ENCODE measurements around the gene EPS8L1. TPM values are rescaled to one million over a fixed set of nuclear protein-coding genes. Genes with fewer than 3 reads are reported as not detected.

EPS8L1 gene
- total RNA-seq, 1 experiment from 2014 or later = 4.9 TPM

GRCh38 chr19:55115446-55116065 is 39.9 kb downstream of the EPS8L1 start:
- peak; percentile 40 for DNase-seq (ENCODE audit: low read depth)

GRCh38 chr19:55116232-55116858 is 40.7 kb downstream of the EPS8L1 start:
- DNase-seq (ENCODE audit: low read depth) = peak; percentile 66

GRCh38 chr19:55116859-55117662 is 41.4 kb downstream of the EPS8L1 start, which contains the start of gene PPP1R12C:
TSS of gene PPP1R12C (minus strand) at chr19:55117637. CDS start at chr19:55117543, 94 bp downstream.
- peak; percentile 32 for DNase-seq (ENCODE audit: low read depth)

GRCh38 chr19:55117663-55118391 is 42.2 kb downstream of the EPS8L1 start:
- peak; percentile 99 for DNase-seq (ENCODE audit: low read depth)

- DNase-seq (ENCODE audit: low read depth) = no peak
Observed at GRCh38 chr19:55118401-55118991, 42.8 kb downstream of the EPS8L1 start.

GRCh38 chr19:55119053-55119452 is 43.4 kb downstream of the EPS8L1 start:
- DNase-seq (ENCODE audit: low read depth) = no peak

- DNase-seq (ENCODE audit: low read depth) = no peak
Observed at GRCh38 chr19:55131421-55131820, 55.8 kb downstream of the EPS8L1 start.

GRCh38 chr19:55132453-55133129 is 56.9 kb downstream of the EPS8L1 start:
- DNase-seq (ENCODE audit: low read depth) = peak; percentile 57

- no peak for DNase-seq (ENCODE audit: low read depth)
Observed at GRCh38 chr19:55133639-55134444, 58.2 kb downstream of the EPS8L1 start.

- no peak for DNase-seq (ENCODE audit: low read depth)
Observed at GRCh38 chr19:55134736-55135135, 59.1 kb downstream of the EPS8L1 start.

- DNase-seq (ENCODE audit: low read depth) = no peak
Observed at GRCh38 chr19:55136399-55137102, 60.9 kb downstream of the EPS8L1 start.

Other genes starting within 250 kb of the EPS8L1 start
- gene KIR2DS4, start 243.2 kb upstream of the EPS8L1 start, total RNA-seq (2014; rRNA removed; shearing (Covaris generic)) = not detected in 2 replicates
- gene KIR3DL2, start 225.4 kb upstream of the EPS8L1 start, total RNA-seq (2014; rRNA removed; shearing (Covaris generic)) = not detected in 2 replicates
- gene FCAR, start 201.6 kb upstream of the EPS8L1 start, total RNA-seq (2014; rRNA removed; shearing (Covaris generic)) = not detected in 2 replicates
- 0.17 and 5.4 TPM in 2 replicates for gene NCR1, start 169.7 kb upstream of the EPS8L1 start, total RNA-seq (2014; rRNA removed; shearing (Covaris generic))
- not detected in 2 replicates for gene NLRP7, start 128.3 kb upstream of the EPS8L1 start, total RNA-seq (2014; rRNA removed; shearing (Covaris generic))
- 0.11 TPM in 1 of 2 replicates, not detected in the other for gene NLRP2, start 109.5 kb upstream of the EPS8L1 start, total RNA-seq (2014; rRNA removed; shearing (Covaris generic))
- 0.91 TPM in 1 of 2 replicates, not detected in the other for gene GP6, start 37.6 kb upstream of the EPS8L1 start, total RNA-seq (2014; rRNA removed; shearing (Covaris generic))
- 14.1 and 17.0 TPM in 2 replicates for gene RDH13, start 12.7 kb upstream of the EPS8L1 start, total RNA-seq (2014; rRNA removed; shearing (Covaris generic))
- 41.5 and 44.2 TPM in 2 replicates for gene PPP1R12C, start 41.8 kb downstream of the EPS8L1 start, total RNA-seq (2014; rRNA removed; shearing (Covaris generic))
- gene TNNT1, start 73.3 kb downstream of the EPS8L1 start, total RNA-seq (2014; rRNA removed; shearing (Covaris generic)) = 22.5 and 23.9 TPM in 2 replicates
- gene TNNI3, start 81.9 kb downstream of the EPS8L1 start, total RNA-seq (2014; rRNA removed; shearing (Covaris generic)) = 0.80 TPM in 1 of 2 replicates, not detected in the other
- 3.1 and 7.1 TPM in 2 replicates for gene DNAAF3, start 90.7 kb downstream of the EPS8L1 start, total RNA-seq (2014; rRNA removed; shearing (Covaris generic))
- 0.12 TPM in 1 of 2 replicates, not detected in the other for gene SYT5, start 104.4 kb downstream of the EPS8L1 start, total RNA-seq (2014; rRNA removed; shearing (Covaris generic))
- 4.1 and 8.6 TPM in 2 replicates for gene PTPRH, start 133.6 kb downstream of the EPS8L1 start, total RNA-seq (2014; rRNA removed; shearing (Covaris generic))
- 0.95 and 1.8 TPM in 2 replicates for gene TMEM86B, start 152.9 kb downstream of the EPS8L1 start, total RNA-seq (2014; rRNA removed; shearing (Covaris generic))
- gene PPP6R1, start 183.1 kb downstream of the EPS8L1 start, total RNA-seq (2014; rRNA removed; shearing (Covaris generic)) = 26.5 and 38.0 TPM in 2 replicates
- 104 and 113 TPM in 2 replicates for gene HSPBP1, start 204.2 kb downstream of the EPS8L1 start, total RNA-seq (2014; rRNA removed; shearing (Covaris generic))
- gene BRSK1, start 208.1 kb downstream of the EPS8L1 start, total RNA-seq (2014; rRNA removed; shearing (Covaris generic)) = 6.3 and 9.0 TPM in 2 replicates
- not detected in 2 replicates for gene TMEM150B, start 249.5 kb downstream of the EPS8L1 start, total RNA-seq (2014; rRNA removed; shearing (Covaris generic))